ENCODE results near the gene CELSR2.
A peak's percentile ranks its signal among the peaks of the same experiment; 100 is the strongest.

CELSR2 gene

DNA sequence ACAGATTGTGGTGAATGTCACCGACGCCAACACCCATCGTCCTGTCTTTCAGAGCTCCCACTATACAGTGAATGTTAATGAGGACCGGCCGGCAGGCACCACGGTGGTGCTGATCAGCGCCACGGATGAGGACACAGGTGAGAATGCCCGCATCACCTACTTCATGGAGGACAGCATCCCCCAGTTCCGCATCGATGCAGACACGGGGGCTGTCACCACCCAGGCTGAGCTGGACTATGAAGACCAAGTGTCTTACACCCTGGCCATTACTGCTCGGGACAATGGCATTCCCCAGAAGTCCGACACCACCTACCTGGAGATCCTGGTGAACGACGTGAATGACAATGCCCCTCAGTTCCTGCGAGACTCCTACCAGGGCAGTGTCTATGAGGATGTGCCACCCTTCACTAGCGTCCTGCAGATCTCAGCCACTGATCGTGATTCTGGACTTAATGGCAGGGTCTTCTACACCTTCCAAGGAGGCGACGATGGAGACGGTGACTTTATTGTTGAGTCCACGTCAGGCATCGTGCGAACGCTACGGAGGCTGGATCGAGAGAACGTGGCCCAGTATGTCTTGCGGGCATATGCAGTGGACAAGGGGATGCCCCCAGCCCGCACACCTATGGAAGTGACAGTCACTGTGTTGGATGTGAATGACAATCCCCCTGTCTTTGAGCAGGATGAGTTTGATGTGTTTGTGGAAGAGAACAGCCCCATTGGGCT, 3.0 kb downstream of the CELSR2 start:
- FAIRE-seq: no peak

GRCh38 chr1:109252893-109253802, 3.8 kb downstream of the CELSR2 start:
- FAIRE-seq: no peak

GRCh38 chr1:109253803-109254620, 4.7 kb downstream of the CELSR2 start:
- no peak for FAIRE-seq

DNA sequence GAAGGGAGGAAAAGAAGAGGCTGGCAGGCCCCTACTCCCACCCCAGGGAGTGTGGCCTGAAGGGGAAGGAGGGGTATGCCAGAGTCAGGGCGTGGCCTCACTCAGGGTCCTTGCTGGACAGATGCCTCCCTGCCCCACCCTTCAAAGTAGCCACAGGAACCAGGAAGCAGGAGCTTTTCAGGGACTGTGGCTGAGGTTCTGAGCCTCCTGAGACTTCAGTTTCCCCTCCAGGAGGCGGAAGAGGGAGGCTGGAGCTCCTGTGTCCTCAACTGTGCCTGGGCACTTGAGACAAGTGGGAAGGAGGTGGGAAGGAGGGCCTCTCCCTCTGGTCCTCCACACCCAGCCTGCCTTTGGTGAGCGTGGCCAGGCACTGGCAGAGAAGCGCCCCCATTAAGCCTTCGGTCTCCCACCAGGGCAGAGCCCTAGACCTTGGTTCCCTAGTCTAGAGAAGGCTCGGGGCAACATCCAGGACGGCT, 5.3 kb downstream of the CELSR2 start:
- FAIRE-seq: no peak

DNA sequence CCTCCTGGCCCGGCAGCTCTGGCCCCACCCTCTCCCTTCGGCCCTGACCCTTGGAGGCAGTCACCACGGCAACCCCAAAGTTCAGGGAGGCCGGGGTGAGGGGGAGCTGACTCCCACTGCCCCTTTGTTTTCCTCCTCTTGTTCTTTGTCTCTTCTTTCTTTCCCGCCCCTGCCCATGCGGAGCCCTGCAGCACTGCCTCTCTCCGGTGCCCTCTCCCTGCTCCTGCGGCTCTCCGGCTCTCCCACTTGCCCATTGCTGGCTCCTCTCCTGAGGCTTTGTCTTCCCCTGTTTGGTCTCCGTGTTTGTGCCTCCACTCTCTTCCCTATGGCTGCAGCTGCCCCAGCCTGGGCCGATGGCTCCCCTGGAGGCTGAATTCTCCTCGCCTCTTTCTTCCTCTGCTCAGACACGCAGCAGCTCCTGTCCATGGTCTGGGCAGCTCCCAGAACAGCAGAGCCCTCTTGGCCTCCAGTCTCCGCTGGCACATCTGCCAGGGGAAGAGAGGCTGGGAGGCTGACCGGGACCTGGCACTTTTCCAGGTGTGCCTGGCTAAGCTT, 5.8 kb downstream of the CELSR2 start:
- no peak for FAIRE-seq

DNA sequence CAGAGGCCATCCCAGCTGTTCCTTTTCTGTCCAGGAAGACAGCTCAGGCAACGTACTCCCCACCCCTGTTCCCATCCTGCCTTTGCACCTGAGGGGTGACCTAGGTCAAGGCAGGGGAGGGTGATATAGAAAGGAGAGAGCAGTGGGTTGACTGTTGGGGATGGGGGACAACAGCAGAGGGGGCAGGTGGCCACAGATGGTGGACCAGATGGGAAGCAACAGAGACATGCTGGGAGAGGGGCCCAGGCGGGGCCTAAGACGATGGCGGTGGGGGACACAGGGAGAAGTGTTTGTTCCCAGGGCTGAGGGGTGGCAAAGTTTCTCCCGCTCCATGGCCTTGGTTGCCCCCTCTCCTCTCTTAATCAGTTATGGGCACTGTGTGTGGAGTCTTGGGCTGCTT, 6.3 kb downstream of the CELSR2 start:
- no peak for FAIRE-seq

DNA sequence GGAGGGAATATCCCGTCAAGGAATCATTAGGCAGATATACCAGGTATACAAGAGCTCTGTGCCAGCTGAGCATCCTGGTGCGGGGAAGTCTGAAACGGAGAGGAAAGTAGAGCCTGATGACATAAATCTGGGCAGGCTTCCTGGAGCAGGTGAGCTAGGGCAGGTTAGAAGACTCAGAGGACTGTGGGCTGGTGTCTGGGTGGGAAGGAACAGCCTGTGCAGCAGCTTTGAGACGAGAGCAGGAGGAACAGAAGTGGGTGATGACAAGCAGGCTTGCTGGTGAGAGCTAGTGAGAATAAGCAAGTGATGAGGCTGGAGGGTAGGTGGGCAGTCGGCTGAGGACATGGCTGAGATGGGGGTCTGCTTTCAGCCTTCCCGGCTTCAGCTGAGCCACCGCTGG, 6.7 kb downstream of the CELSR2 start:
- no peak for FAIRE-seq

DNA sequence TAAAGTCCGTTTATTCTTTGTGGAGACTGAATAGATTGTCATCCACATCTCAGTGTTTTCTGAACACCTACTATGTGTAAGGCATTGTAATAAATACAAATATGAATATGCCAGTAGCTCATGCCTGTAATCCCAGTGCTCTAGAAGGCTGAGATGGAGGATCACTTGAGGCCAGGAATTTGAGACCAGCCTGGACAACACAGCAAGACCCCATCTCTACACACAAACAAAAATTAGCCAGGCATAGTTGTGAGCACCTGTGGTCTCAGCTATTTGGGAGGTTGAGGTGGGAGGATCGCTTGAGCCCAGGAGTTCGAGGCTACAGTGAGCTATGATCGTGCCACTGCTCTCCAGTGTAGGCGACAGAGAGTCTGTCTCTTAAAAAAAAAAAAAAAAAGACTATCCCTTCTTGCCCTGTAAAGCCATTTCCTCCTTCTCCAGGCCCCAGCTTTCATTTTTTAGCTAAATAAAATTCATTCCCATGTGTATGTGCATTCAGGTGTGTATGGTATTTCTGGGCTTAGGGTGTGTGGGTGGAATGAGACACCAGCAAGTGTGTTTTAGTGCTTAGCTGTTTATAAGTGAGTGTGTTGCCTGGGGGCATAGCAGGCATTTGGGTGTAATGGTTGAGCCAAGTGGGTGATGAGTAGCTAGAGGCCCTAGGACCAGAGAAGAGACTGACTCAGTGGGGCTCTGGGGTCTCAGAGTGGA, 7.8 kb downstream of the CELSR2 start:
- FAIRE-seq: no peak

DNA sequence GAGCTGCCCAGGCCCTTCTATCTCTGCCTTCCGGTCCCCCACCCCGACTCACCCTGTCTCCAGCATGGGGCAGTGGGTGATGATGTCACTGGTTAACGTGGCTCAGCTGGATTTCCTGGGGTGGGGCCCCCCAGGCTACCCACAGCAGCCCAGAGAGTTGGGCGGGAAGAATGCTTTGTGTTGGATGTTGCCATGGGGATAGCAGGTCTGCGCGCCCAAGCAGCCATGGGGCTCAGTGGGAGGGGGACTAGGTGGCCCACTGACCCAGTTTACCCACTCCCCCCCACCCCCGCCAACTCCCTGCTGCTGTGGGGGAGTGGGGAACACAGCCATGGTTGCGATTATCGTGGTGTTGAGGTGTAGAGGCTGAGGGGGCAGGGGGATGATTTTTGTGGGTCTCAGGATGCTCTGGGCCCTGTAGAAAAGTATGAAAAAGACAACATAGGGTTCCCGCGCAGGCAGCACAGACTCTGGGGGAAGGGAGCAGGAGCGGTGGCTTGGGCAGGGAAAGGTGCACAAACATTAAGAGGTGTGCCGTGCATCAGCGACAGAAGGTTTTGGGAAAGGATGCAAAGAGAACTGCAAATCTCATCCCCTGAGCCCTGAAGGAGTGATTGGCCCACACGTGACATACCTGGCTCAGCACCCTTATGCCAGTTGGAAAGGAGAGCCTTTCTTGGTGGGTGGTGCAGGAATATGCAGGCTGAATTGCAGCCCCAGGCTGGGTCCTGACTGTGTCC, 8.5 kb downstream of the CELSR2 start:
- no peak for FAIRE-seq

DNA sequence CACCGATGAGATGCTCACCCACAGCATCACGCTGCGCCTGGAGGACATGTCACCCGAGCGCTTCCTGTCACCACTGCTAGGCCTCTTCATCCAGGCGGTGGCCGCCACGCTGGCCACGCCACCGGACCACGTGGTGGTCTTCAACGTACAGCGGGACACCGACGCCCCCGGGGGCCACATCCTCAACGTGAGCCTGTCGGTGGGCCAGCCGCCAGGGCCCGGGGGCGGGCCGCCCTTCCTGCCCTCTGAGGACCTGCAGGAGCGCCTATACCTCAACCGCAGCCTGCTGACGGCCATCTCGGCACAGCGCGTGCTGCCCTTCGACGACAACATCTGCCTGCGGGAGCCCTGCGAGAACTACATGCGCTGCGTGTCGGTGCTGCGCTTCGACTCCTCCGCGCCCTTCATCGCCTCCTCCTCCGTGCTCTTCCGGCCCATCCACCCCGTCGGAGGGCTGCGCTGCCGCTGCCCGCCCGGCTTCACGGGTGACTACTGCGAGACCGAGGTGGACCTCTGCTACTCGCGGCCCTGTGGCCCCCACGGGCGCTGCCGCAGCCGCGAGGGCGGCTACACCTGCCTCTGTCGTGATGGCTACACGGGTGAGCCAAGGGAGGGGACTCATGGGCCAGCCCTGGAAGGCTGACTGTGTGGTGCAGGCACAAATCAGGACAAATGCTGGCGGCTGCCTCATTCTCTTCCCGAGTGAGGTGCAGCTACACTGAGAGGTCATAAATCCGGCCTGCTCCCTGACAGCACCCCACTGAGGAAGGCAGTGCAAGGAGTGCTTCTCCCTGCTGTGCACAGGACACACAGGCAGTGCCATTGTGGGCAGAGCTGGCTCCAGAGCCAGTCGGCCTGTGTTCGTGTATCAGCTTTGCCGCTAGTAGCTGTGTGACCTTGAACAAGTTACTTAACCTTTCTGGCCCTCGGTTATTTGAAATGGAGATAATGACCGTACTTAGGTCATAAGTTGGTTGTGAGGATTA, 9.4 kb downstream of the CELSR2 start:
- no peak for FAIRE-seq

DNA sequence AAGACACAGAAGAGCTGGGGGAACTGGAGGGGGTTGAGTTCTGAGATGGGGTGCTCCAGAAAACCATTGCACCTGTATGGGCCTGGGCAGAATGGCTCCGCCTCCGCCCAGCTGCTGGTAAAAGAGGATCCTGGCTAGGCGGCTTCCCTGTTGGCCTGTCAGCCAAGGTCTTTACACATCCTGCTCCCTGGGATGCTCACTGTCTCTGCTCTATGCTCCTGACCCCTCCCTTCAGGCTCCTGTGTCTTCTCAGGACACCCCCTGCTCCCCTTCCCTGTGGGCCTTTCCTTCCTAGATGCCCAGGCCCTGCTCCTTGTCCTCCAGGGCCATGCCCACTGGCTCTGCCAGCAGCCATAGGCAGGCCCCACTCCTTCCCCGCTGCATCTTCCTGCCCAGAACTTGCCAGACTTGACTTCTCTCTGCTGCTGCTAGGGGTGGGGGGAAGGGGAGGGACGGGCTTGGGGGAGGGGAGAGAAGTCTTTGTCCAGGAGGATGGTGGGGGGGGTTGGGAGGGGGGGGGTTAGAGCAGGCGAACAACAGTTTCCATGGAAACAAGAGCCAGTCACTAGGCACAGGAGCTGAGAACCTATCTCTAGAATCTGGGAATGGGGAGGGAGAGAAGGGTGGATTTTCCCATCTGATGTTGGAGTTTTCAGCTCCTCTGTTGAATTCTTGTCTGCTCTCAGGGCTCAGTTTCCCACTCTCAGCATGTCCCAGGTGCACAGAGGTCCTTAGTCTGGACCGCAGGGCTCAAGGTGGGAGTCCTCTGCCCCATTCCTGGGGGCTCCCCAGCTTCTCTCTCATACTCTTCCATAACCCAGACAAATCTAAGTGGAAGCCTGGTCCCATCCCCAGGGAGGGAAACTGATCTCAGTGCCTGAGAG, 10.6 kb downstream of the CELSR2 start:
- FAIRE-seq: no peak

- FAIRE-seq: no peak
Observed at GRCh38 chr1:109261006-109261405, 11.7 kb downstream of the CELSR2 start.

- no peak for FAIRE-seq
Observed at GRCh38 chr1:109261578-109261977, 12.2 kb downstream of the CELSR2 start.

- FAIRE-seq: no peak
Observed at GRCh38 chr1:109262231-109263055, 13.1 kb downstream of the CELSR2 start.

- FAIRE-seq: no peak
Observed at GRCh38 chr1:109263234-109263596, 13.9 kb downstream of the CELSR2 start.

DNA sequence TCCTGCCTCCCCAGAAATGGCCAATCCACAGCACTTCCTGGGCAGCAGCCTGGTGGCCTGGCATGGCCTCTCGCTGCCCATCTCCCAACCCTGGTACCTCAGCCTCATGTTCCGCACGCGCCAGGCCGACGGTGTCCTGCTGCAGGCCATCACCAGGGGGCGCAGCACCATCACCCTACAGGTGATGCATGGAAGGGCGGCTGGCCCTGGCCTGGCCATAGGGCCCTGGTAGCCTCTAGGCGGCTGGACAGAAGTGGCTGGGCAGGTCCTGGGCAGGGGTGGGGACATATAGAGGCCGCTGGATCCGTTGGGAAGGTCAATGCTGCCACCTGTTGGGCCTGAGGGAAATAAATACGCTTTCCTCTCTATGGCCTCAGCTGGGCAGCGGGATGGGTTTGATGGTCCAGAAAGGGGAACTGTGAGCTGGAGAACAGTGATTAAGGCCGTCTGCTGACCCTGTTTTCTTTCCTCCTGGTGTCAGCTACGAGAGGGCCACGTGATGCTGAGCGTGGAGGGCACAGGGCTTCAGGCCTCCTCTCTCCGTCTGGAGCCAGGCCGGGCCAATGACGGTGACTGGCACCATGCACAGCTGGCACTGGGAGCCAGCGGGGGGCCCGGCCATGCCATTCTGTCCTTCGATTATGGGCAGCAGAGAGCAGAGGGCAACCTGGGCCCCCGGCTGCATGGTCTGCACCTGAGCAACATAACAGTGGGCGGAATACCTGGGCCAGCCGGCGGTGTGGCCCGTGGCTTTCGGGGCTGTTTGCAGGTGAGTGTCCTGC, 14.4 kb downstream of the CELSR2 start:
- FAIRE-seq: peak; percentile 46

DNA sequence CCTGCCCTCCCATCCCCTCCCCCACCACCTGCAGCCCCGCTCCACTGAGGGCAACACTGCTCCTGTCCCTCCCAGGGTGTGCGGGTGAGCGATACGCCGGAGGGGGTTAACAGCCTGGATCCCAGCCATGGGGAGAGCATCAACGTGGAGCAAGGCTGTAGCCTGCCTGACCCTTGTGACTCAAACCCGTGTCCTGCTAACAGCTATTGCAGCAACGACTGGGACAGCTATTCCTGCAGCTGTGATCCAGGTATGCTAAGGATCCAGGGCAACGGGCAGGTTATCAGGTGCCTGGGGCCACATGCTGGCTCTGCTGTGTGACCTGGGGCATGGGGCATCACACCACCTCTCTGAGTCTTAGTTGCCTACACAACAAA, 15.0 kb downstream of the CELSR2 start:
- FAIRE-seq: no peak

Data from TTC549 (cell line).